ENCODE data around the gene SPAG8.

Gene SPAG8

GRCh38 chr9:35840881-35841644 is 29.0 kb upstream of the SPAG8 start:
- DNase-seq (ENCODE audit: insufficient read length, low spot score) = no peak
- FAIRE-seq = no peak

DNA sequence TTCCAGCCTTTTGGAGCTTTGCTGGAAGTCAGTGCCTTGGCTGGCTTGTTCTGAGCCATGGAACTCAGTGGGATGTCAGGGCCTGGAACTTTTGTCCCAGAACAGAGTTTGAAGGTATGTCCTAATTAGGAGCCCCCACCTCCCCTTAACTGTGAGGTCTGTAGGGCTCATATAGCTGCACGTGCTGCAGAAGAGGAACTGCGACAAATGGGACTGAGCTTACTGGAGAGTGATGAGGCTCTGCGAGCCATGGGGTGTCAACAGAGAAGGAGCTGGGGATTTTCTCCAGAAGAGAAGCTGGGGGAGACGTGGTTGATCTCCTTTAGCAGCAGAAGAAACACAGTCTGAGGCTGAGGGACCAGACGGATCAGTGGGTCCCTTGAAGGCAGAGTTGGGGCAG is 27.9 kb upstream of the SPAG8 start:
- FAIRE-seq = no peak
- no peak for DNase-seq (ENCODE audit: insufficient read length, low spot score)

DNA sequence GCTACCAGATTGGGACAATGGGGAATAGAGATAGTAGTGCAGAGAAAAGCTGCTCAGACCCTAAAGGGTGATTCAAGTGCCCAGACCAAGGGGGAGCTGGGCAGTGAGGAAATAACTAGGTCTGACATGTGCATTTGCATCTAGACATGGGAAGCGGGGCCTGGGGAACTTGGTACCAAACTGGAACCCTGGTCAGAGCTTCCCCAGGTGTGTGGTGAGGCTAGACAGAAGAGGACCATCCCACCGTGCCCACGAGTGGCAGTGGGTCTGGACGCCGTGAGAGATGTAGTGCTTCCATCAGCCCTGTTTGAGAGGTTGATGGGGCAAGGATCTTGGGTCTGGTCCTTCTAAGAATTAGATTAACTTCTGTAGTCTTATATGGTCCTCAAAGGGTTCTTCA is 24.5 kb upstream of the SPAG8 start:
- no peak for FAIRE-seq

GRCh38 chr9:35835766-35836165 is 23.7 kb upstream of the SPAG8 start:
- no peak for FAIRE-seq
- no peak for DNase-seq (ENCODE audit: insufficient read length, low spot score)

More for the DNA sequence above, 24.5 kb upstream of the SPAG8 start:
- no peak for DNase-seq (ENCODE audit: insufficient read length, low spot score)

DNA sequence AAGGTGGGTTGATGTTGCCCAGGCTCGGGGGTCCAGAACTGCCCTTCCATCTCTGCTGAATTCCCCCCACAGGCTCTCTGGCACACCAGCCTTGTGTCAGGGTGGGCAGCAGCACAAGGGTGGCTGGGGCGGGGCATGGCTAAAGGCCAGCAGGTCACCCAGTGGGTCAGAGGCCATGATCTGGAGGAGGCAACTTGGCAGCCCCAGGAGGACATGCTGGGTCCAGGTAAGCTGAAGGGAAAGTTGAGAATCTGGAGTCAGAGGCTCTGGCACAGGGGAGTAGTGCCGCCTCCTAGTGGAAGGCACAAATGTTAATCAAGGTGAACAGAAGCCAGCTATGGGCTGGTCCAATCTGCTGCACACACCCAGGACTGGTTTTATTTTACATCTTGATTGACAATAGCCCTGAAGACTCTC is 23.2 kb upstream of the SPAG8 start:
- DNase-seq (ENCODE audit: insufficient read length, low spot score) = no peak
- FAIRE-seq = no peak

- DNase-seq (ENCODE audit: insufficient read length, low spot score) = no peak
- no peak for FAIRE-seq
Observed at GRCh38 chr9:35834260-35835215, 22.5 kb upstream of the SPAG8 start.

DNA sequence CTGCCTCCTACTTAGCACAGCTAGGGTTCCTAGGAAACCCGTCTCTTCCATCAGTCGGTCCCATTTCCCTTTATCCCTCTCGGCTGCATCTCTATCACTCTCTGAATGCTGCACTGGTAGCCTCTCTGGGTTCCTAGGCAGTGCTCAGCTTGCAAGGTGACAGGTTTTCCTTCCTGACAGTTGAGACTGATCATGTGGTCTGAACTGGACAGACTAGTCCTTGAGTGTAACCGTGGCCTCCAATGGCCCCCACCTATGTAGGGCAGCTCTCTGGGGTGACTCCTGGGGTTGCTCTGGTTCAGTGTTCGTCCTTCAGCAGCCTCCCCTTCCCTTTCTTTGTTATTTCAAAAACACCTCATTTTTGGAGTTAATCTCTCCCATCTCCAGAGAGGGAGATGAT is 20.8 kb upstream of the SPAG8 start:
- FAIRE-seq = no peak
- no peak for DNase-seq (ENCODE audit: insufficient read length, low spot score)

- DNase-seq (ENCODE audit: insufficient read length, low spot score) (no peak), FAIRE-seq (no peak)
Observed at GRCh38 chr9:35831040-35831439, 19.0 kb upstream of the SPAG8 start.

DNA sequence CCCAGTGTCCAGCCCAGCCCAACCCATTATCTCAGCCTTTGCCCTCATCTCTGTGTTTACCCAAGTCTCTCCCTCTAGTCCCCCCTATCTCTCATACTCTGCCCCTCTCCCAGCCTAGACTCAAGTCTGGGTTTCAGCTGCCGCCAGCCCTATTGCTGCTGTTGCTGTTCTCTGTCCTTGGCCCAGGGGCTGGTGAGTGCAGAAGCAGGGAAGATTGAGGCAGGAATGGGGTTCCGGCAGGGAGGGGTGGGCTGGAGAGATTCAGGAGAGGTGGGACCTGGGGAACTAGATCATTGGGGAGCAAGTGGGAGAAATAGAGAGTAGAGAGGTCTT is 17.7 kb upstream of the SPAG8 start:
- FAIRE-seq (no peak), DNase-seq (ENCODE audit: insufficient read length, low spot score) (no peak)

DNA sequence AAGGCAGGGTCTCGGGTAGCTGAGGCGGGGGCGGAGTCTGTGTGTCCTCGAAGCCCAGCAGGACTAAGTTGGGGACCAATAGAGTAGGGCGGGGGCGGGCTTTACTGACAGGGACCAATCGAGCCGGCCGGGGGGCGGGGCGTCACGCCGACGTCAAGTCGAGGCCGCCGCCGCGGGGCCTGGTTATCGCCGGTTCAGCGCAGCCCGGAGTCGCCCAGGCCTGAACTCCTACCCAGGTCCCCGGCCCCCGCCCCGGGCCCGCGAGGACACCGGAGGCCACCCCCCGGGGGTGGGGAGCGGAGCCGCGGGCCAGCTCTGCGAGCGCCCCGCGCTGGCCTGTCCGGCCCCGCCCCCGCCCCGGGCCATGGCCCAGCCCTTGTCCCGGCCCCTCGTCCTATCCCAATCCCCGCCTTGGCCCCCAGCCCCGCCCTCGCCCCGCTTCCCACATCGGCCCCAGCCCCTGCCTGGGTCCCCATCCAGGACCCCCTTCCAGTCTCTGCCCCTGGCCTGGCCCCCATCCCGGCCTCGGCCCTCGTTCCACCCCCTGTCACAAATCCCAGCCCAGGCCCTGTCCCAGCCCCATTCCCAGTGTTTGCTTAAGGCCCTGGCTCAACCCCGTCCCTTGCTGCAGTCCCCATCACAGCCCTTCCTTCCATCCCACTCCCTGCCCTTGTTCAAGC is 17.2 kb upstream of the SPAG8 start, which contains the start of gene TMEM8B:
Gene TMEM8B, plus strand, starts transcription at position 145 of the 680 bp plus-strand sequence. Its CDS starts 220 bp downstream, at position 365.
- DNase-seq (ENCODE audit: insufficient read length, low spot score) (peak; percentile 90), FAIRE-seq (no peak)

- DNase-seq (ENCODE audit: insufficient read length, low spot score) (no peak), FAIRE-seq (no peak)
Observed at GRCh38 chr9:35828716-35829083, 16.6 kb upstream of the SPAG8 start, which contains the start of gene FAM221B. Gene FAM221B, minus strand, starts transcription at chr9:35828732. Its CDS starts 2,571 bp downstream, at chr9:35826161.

- DNase-seq (ENCODE audit: insufficient read length, low spot score) (no peak), FAIRE-seq (no peak)
Observed at GRCh38 chr9:35827486-35827885, 15.4 kb upstream of the SPAG8 start.

DNA sequence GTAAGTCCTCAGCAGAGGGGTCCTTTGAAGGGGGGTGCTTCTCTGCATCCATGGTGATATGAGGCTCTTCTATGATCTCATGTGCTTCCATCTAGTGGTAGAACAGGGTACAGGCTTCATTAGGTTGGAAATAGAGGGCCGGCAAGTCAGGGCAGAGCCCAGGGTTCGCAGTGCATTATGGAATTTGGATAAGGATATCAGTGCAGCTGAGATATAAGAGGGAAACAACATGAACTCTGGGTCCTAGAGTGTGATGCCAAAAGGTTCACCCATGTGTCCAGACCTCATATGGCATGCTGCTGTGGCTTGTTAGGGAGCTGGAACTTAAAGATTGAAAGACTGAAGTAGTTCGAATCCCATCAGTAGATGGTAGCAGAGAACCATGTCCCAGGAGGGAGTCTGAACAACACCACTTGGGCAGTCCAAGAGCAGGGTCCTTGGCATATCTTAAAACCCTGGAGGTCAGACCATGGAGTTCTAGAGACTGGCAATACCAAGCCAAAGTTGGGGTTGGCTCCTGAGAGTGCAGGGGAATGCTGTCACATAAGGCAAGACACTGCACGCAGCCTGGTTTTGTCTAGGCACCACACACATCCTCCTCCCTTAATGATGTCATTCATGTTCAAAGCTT is 14.1 kb upstream of the SPAG8 start:
- FAIRE-seq (no peak), DNase-seq (ENCODE audit: insufficient read length, low spot score) (peak; percentile 49)

DNA sequence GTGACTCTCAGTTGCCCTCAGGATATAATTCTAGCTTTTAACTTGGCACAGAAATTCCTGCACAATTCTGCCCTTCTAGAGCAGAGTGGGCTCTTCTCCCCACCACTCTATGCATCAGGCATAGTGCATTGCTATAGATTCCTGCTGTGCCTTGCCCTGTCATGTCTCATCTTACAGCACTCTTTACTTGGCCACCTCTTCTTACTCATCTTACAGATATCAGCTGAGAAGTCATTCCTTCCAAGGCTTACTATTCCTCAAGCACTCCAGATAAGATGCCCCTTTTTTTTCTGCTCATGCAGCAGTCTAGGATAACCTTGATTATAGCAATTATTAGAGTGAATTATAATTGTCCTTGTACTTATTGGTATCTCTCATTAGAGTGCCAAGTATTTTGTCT is 10.9 kb upstream of the SPAG8 start:
- DNase-seq (ENCODE audit: insufficient read length, low spot score) = no peak
- no peak for FAIRE-seq

- DNase-seq (ENCODE audit: insufficient read length, low spot score) (no peak), FAIRE-seq (no peak)
Observed at GRCh38 chr9:35820076-35820475, 8.0 kb upstream of the SPAG8 start.

- FAIRE-seq (no peak), DNase-seq (ENCODE audit: insufficient read length, low spot score) (no peak)
Observed at GRCh38 chr9:35818341-35818740, 6.3 kb upstream of the SPAG8 start.

DNA sequence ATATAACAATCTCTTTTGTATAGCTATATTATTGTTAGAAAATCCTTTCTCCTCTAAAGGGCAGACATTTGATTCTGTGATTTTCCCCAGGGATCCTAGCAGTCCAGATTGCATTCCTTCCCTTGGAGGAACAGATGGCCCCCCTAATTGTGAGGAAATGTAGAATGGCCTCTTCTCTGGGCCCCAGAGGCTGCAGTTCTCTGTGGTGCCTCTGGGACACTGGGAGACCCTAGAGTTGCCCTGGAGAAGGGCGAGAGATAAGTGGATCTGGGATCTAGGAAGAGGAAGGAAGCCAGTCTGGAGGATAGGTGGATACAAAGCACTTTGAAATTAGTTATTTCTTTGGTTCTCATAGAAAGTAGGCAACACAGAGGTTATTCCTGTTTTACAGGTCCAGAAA is 4.6 kb upstream of the SPAG8 start:
- FAIRE-seq = no peak
- DNase-seq (ENCODE audit: insufficient read length, low spot score) = no peak

GRCh38 chr9:35814841-35815543 is 2.9 kb upstream of the SPAG8 start, which contains the start of gene HINT2:
Gene HINT2, minus strand, starts transcription at chr9:35815042. Its CDS starts 63 bp downstream, at chr9:35814979.
- no peak for FAIRE-seq

DNA sequence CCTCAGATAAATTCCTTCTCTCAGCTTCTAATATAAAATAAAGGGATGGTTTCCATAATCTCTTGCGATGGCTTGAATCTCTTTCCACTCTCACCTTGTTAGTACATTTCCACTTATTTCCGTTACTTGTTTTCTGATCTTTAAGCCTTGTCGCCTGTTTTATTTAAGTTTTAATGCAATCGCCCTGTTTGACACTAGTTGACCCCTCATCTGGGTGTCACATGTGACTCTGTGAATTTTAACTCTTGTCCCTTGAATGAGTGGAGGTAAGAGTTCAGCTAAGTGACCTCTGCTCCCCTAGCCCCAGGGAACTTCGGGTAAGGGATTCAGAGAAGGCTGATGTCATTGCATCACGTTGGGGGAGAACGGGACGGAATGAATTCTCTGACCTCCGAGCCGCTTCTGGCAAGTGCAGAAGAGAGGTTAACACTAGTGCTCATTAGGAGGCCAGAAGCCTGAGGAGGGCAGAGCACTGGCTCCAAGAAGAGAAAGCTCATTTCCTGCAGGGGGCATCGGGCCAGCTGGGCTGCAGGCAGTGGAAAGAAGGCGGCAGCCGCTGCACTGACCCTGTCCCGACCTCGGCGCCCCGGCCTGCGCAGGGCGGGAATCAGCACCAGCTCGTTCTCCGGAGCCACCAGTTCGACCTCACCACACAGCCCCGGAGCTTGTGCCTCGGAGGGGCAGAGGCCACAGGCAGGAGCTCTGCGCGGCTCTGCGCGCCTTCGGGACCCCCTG is 2.2 kb upstream of the SPAG8 start:
- FAIRE-seq (no peak), DNase-seq (ENCODE audit: insufficient read length, low spot score) (no peak)

More at GRCh38 chr9:35814841-35815543, 2.9 kb upstream of the SPAG8 start, which contains the start of gene HINT2:
- DNase-seq (ENCODE audit: insufficient read length, low spot score) = peak; percentile 88

All from HTR-8/SVneo (cell line).